ENCODE data around the gene NHSL1.

The NHSL1 gene

GRCh38 chr6:138400326-138400725, 99.0 kb downstream of the NHSL1 start:
- Histone ChIP-seq H3K4me1 (ENCODE audit: low read length) (no peaks in the 10 kb centered on the region), H3K4me3 (ENCODE audit: low read length) (no peak overlapping the region), H3K27me3 (replicated peaks; ENCODE audit: insufficient read depth, low read length) (no peaks in the 10 kb centered on the region), H4K20me1 (ENCODE audit: insufficient read depth, low read length) (no peaks in the 10 kb centered on the region), H3F3A (ENCODE audit: insufficient read depth, low read length) (peaks cover 4% of the 10 kb centered on the region; the same call in 1 of the 2 replicates), H2AFZ (ENCODE audit: low read length) (no peak overlapping the region), H3K36me3 (replicated peaks; ENCODE audit: insufficient read depth, low read length) (no peaks in the 10 kb centered on the region), H3K9ac (ENCODE audit: low read length) (no peak overlapping the region), H3K79me2 (ENCODE audit: low read length) (no peaks in the 10 kb centered on the region), H3K9me3 (replicated peaks; ENCODE audit: insufficient read depth, low read length) (no peaks in the 10 kb centered on the region), H3K9me2 (replicated peaks; ENCODE audit: insufficient read depth, low read length) (no peaks in the 10 kb centered on the region), H3K27ac (ENCODE audit: low read length) (no peak overlapping the region), H3K4me2 (ENCODE audit: low read depth, low read length) (no peak overlapping the region)
- TF ChIP-seq, protein P1, sequence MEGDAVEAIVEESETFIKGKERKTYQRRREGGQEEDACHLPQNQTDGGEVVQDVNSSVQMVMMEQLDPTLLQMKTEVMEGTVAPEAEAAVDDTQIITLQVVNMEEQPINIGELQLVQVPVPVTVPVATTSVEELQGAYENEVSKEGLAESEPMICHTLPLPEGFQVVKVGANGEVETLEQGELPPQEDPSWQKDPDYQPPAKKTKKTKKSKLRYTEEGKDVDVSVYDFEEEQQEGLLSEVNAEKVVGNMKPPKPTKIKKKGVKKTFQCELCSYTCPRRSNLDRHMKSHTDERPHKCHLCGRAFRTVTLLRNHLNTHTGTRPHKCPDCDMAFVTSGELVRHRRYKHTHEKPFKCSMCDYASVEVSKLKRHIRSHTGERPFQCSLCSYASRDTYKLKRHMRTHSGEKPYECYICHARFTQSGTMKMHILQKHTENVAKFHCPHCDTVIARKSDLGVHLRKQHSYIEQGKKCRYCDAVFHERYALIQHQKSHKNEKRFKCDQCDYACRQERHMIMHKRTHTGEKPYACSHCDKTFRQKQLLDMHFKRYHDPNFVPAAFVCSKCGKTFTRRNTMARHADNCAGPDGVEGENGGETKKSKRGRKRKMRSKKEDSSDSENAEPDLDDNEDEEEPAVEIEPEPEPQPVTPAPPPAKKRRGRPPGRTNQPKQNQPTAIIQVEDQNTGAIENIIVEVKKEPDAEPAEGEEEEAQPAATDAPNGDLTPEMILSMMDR (IDR thresholded peaks at IDR 0.05; ENCODE audit: low read length): no peak
- no peak for TF ChIP-seq EZH2 (optimal IDR thresholded peaks at IDR 0.05; ENCODE audit: low read depth, low read length)
- TF ChIP-seq EZH2phosphoT487 (IDR thresholded peaks at IDR 0.05; ENCODE audit: low read length): no peak
- no peak for DNase-seq

DNA sequence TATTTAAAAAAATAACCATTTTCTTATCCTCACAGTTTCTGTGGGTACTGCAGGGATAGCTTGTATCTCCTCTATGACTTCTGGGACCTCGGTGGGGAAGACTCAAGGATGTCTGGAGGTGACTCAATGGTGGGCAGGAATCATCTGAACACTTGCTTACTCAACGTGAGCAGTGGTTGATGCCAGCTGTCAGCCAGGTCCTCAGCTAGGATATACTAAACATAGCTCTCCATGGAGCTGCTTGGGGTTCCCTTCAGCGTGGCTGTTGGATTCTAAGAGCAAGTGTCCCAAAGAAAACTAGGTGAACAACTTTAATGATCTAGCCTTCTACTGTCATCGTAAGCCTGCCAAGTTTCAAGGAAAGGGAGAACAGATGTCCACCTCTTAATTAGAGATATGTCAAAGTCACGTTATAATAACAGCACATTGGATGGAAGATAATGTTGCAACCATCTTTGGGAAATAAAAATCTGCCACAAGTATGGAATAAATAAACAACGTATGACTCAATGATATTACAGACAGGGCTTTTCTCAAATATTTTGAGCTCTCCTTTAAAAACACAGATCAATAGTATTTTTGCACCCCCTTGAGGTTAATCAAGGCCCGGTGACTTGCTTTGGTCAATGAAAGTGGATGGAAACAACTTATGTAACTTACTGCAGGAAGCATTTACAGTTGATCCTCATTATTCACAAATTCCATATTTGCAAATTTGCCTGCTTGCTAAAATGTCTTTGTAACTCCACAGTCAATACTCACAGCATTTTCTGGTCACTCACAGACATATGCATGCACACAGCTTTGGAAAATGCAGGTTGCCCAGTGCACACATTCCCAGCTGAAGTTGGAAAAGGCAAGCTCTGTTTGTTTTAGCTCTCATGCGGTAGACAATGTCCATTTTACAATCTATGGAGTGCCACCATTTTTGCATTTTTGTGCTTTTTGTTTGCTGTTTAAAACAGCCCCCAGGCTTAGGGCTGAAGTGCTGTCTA, 101.9 kb downstream of the NHSL1 start:
- no peak overlapping the region for H3K4me2 ChIP-seq (ENCODE audit: low read depth, low read length)
- no peak overlapping the region for H2AFZ ChIP-seq (ENCODE audit: low read length)
- no peak overlapping the region for H3K9ac ChIP-seq (ENCODE audit: low read length)
- no peak overlapping the region for H3K27ac ChIP-seq (ENCODE audit: low read length)
- peaks cover 10% of the 10 kb centered on the region for H3K4me1 ChIP-seq (ENCODE audit: low read length)
- H3K36me3 ChIP-seq (replicated peaks; ENCODE audit: insufficient read depth, low read length): no peaks in the 10 kb centered on the region
- H3K9me3 ChIP-seq (replicated peaks; ENCODE audit: insufficient read depth, low read length): no peaks in the 10 kb centered on the region
- no peaks in the 10 kb centered on the region for H4K20me1 ChIP-seq (ENCODE audit: insufficient read depth, low read length)
- no peaks in the 10 kb centered on the region for H3K79me2 ChIP-seq (ENCODE audit: low read length)
- H3K27me3 ChIP-seq (replicated peaks; ENCODE audit: insufficient read depth, low read length): no peaks in the 10 kb centered on the region
- TF ChIP-seq EZH2 (optimal IDR thresholded peaks at IDR 0.05; ENCODE audit: low read depth, low read length): no peak
- TF ChIP-seq, protein P1 (IDR thresholded peaks at IDR 0.05; ENCODE audit: low read length): no peak
- TF ChIP-seq EZH2phosphoT487 (IDR thresholded peaks at IDR 0.05; ENCODE audit: low read length): no peak
- H3F3A ChIP-seq (ENCODE audit: insufficient read depth, low read length): no peaks in the 10 kb centered on the region
- H3K4me3 ChIP-seq (ENCODE audit: low read length): no peak overlapping the region
- DNase-seq: no peak
- H3K9me2 ChIP-seq (replicated peaks; ENCODE audit: insufficient read depth, low read length): no peaks in the 10 kb centered on the region

- Histone ChIP-seq H3K4me2 (ENCODE audit: low read depth, low read length) (no peak overlapping the region), H3K27ac (ENCODE audit: low read length) (no peak overlapping the region), H3K36me3 (replicated peaks; ENCODE audit: insufficient read depth, low read length) (no peaks in the 10 kb centered on the region), H3K4me1 (ENCODE audit: low read length) (peaks cover 10% of the 10 kb centered on the region), H3K79me2 (ENCODE audit: low read length) (no peaks in the 10 kb centered on the region), H3K9ac (ENCODE audit: low read length) (no peak overlapping the region), H3K9me3 (replicated peaks; ENCODE audit: insufficient read depth, low read length) (no peaks in the 10 kb centered on the region), H3K27me3 (replicated peaks; ENCODE audit: insufficient read depth, low read length) (no peaks in the 10 kb centered on the region), H4K20me1 (ENCODE audit: insufficient read depth, low read length) (no peaks in the 10 kb centered on the region), H2AFZ (ENCODE audit: low read length) (no peak overlapping the region), H3K4me3 (ENCODE audit: low read length) (no peak overlapping the region), H3F3A (ENCODE audit: insufficient read depth, low read length) (no peaks in the 10 kb centered on the region), H3K9me2 (replicated peaks; ENCODE audit: insufficient read depth, low read length) (no peaks in the 10 kb centered on the region)
- TF ChIP-seq EZH2phosphoT487 (IDR thresholded peaks at IDR 0.05; ENCODE audit: low read length): no peak
- TF ChIP-seq EZH2 (optimal IDR thresholded peaks at IDR 0.05; ENCODE audit: low read depth, low read length): no peak
- TF ChIP-seq, protein P1 (IDR thresholded peaks at IDR 0.05; ENCODE audit: low read length): no peak
- DNase-seq: no peak
These were observed 102.6 kb downstream of the NHSL1 start for GRCh38 chr6:138396709-138397108.

Data from MM.1S (cell line).